Trophoblast cell (in vitro differentiated cells and primary cell): ENCODE results near the gene WDR5.

Experiments used
- DNase-seq, 2 donors: peaks; one replicate each; pipeline ENCODE4 v3.0.0-alpha.2; 2016
- H2AFZ ChIP-seq: 2 replicates; pipeline ENCODE4 v1.6.1; 2013; ENCODE audit warnings: low read length, moderate library complexity, mild to moderate bottlenecking; ENCODE audit not compliant: insufficient read depth, poor library complexity
- H2AK5ac ChIP-seq: 2 replicates; pipeline ENCODE4 v1.6.1; 2013; ENCODE audit warnings: mild to moderate bottlenecking, low read length
- H2BK120ac ChIP-seq: 2 replicates; pipeline ENCODE4 v1.6.1; 2013; ENCODE audit warnings: low read length, mild to moderate bottlenecking, moderate library complexity; ENCODE audit not compliant: insufficient read depth, poor library complexity
- H2BK12ac ChIP-seq: 2 replicates; pipeline ENCODE4 v1.6.1; 2013; ENCODE audit warnings: mild to moderate bottlenecking, low read length, moderate library complexity
- H2BK5ac ChIP-seq: 2 replicates; pipeline ENCODE4 v1.6.1; 2013; ENCODE audit warnings: low read length, low read depth, moderate library complexity, mild to moderate bottlenecking; ENCODE audit not compliant: poor library complexity
- H3K14ac ChIP-seq: 2 replicates; pipeline ENCODE4 v1.6.1; 2013; ENCODE audit warnings: mild to moderate bottlenecking, low read length
- H3K18ac ChIP-seq: 2 replicates; pipeline ENCODE4 v1.6.1; 2013; ENCODE audit warnings: mild to moderate bottlenecking, low read length
- H3K23ac ChIP-seq: 2 replicates; pipeline ENCODE4 v1.6.1; 2013; ENCODE audit warnings: low read length
- H3K27ac ChIP-seq: 2 replicates; pipeline ENCODE4 v1.5.1; 2013; ENCODE audit warnings: low read depth, mild to moderate bottlenecking, inconsistent platforms, low read length, moderate library complexity
- H3K27me3 ChIP-seq: 2 replicates; pipeline ENCODE4 v1.6.1; 2013; ENCODE audit warnings: inconsistent platforms, mild to moderate bottlenecking, low read length, moderate library complexity; ENCODE audit not compliant: insufficient read depth
- H3K36me3 ChIP-seq, 2 experiments: 1 replicate in 1 of 2; 2 replicates in 1 of 2; pipeline ENCODE4 v1.6.1; 2013; ENCODE audit warnings: low read length in 2 of 2, mild to moderate bottlenecking in 2 of 2, moderate library complexity in 1 of 2; ENCODE audit not compliant: insufficient read depth in 2 of 2, control insufficient read depth in 1 of 2
- H3K4ac ChIP-seq: 2 replicates; pipeline ENCODE4 v1.6.1; 2013; ENCODE audit warnings: low read depth, mild to moderate bottlenecking, low read length, moderate library complexity
- H3K4me1 ChIP-seq, 2 experiments: 1 replicate in 1 of 2; 2 replicates in 1 of 2; pipeline ENCODE4 v1.6.1; 2013; ENCODE audit warnings: low read length in 2 of 2, mild to moderate bottlenecking in 2 of 2, moderate library complexity in 1 of 2; ENCODE audit not compliant: insufficient read depth in 2 of 2, control insufficient read depth in 1 of 2
- H3K4me2 ChIP-seq: 2 replicates; pipeline ENCODE4 v1.6.1; 2013; ENCODE audit warnings: inconsistent platforms, mild to moderate bottlenecking, low read length, moderate library complexity
- H3K4me3 ChIP-seq: 2 replicates; pipeline ENCODE4 v1.5.1; 2013; ENCODE audit warnings: mild to moderate bottlenecking, low read depth, low read length, inconsistent platforms
- H3K79me1 ChIP-seq: one replicate; pipeline ENCODE4 v1.6.1; 2013; ENCODE audit warnings: low read length
- H3K79me2 ChIP-seq: 2 replicates; pipeline ENCODE4 v1.6.1; 2013; ENCODE audit warnings: low read length, mild to moderate bottlenecking; ENCODE audit not compliant: control insufficient read depth, insufficient read depth, poor library complexity
- H3K9ac ChIP-seq: 2 replicates; pipeline ENCODE4 v1.6.1; 2013; ENCODE audit warnings: mild to moderate bottlenecking, low read length
- H3K9me3 ChIP-seq: 2 replicates; pipeline ENCODE4 v1.6.1; 2013; ENCODE audit warnings: low read depth, mild to moderate bottlenecking, control low read depth, inconsistent platforms, low read length; ENCODE audit not compliant: insufficient read depth
- H4K12ac ChIP-seq: 2 replicates; pipeline ENCODE4 v1.6.1; 2013; ENCODE audit warnings: low read depth, mild to moderate bottlenecking, low read length, moderate library complexity
- H4K8ac ChIP-seq: 2 replicates; pipeline ENCODE4 v1.6.1; 2013; ENCODE audit warnings: low read depth, mild to moderate bottlenecking, low read length, moderate library complexity
- H4K91ac ChIP-seq: one replicate; pipeline ENCODE4 v1.6.1; 2013; ENCODE audit warnings: low read depth, mild to moderate bottlenecking, low read length, moderate library complexity
- WGBS: extraction: QIAGEN DNeasy Blood & Tissue Kit; methylation state at CpG from one replicate; pipeline ENCODE4 v1.1.7; 2013; ENCODE audit warnings: missing lambda C conversion rate; ENCODE audit not compliant: insufficient read length, insufficient coverage; ENCODE audit errors: extremely low coverage; 5-methylcytosine and 5-hydroxymethylcytosine counted together

Gene WDR5

DNA sequence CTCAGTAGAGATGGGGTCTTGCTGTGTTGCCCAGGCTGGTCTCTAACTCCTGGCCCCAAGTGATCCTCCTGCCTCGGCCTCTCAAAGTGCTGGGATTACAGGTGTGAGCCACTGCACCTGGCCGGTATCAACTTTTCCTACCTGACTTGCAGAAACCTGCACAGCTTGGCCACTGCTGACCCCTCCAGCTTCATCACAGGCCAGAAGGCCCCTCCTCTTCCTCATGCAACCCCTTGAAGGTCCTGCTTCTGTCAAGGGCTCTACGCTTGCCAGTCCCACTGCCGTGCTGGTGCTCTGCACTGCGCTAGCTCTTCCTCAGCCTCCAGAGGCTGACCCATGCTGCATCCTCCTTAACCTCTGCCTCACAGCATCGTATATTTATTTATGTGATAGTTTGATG is 61.0 kb downstream of the WDR5 start:
- Histone ChIP-seq H3K4me2 (no peak overlapping the region), H2AFZ (no peak overlapping the region), H3K9me3 (no peaks in the 10 kb centered on the region), H3K9ac (no peak overlapping the region), H3K36me3 (no peaks in the 10 kb centered on the region), H3K79me2 (no peaks in the 10 kb centered on the region), H4K91ac (no peak overlapping the region), H3K27ac (no peak overlapping the region), H3K14ac (no peak overlapping the region), H4K8ac (no peak overlapping the region), H4K12ac (no peak overlapping the region), H3K18ac (no peak overlapping the region), H2BK120ac (no peak overlapping the region), H3K4ac (no peak overlapping the region), H3K23ac (no peak overlapping the region), H2BK12ac (no peak overlapping the region), H2BK5ac (no peak overlapping the region), H3K4me3 (no peak overlapping the region), H3K79me1 (no peaks in the 10 kb centered on the region), H2AK5ac (no peak overlapping the region), H3K27me3 (no peaks in the 10 kb centered on the region), H3K4me1 (no peaks in the 10 kb centered on the region)
- no peak for DNase-seq
- WGBS = no CpG with 5 or more reads among the region's 6 CpGs

DNA sequence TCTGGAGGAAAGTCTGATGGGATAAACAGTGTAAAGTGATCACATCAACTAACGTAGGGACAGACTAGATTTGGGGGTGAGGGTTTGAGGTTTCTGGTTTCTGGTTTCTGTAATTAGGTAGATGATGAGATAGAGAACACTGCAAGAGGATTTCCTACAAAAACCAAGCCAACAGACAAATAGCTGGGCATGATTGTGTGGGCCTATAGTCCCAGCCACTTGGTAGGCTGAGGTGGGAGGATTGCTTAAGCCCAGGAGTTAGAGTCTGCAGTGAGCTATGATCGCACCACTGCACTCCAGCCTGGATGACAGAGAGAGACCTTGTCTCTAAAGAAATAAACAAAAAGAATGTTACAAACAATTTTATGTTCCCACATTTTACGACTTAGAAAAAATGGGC is 62.9 kb downstream of the WDR5 start:
- no peaks in the 10 kb centered on the region for H3K79me2 ChIP-seq
- WGBS = no CpG with 5 or more reads among the region's 3 CpGs
- H3K4me1 ChIP-seq = no peaks in the 10 kb centered on the region
- no peaks in the 10 kb centered on the region for H3K79me1 ChIP-seq
- H2AFZ ChIP-seq = no peak overlapping the region
- no peak for DNase-seq
- H3K14ac ChIP-seq = no peak overlapping the region
- H2BK5ac ChIP-seq = no peak overlapping the region
- no peak overlapping the region for H2BK120ac ChIP-seq
- H3K23ac ChIP-seq = no peak overlapping the region
- no peak overlapping the region for H4K91ac ChIP-seq
- H3K9me3 ChIP-seq = peaks cover under 1% of the 10 kb centered on the region
- H3K27ac ChIP-seq = no peak overlapping the region
- H3K9ac ChIP-seq = no peak overlapping the region
- no peaks in the 10 kb centered on the region for H3K27me3 ChIP-seq
- H4K12ac ChIP-seq = no peak overlapping the region
- no peaks in the 10 kb centered on the region for H3K36me3 ChIP-seq
- no peak overlapping the region for H2AK5ac ChIP-seq
- no peak overlapping the region for H3K4ac ChIP-seq
- no peak overlapping the region for H3K4me2 ChIP-seq
- H3K4me3 ChIP-seq = no peak overlapping the region
- no peak overlapping the region for H2BK12ac ChIP-seq
- no peak overlapping the region for H4K8ac ChIP-seq
- no peak overlapping the region for H3K18ac ChIP-seq

DNA sequence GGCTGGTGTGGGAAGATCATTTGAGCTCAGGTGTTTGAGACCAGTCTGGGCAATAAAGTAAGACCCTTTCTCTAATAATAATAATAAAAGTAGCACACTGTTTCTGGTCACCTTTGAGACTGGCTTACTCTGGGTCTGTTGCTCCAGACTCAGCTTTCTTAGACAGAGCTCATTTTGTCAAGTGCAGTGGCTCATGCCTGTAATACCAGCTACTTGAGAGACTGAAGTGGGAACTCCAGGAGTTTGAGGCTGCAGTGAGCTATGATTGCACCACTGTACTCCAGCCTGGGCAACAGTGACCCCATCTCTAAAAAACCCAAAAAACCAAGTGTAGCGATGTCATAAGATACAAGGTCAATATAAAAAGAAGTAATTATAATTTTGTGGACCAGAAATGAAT is 64.8 kb downstream of the WDR5 start:
- no peak overlapping the region for H3K9ac ChIP-seq
- no peaks in the 10 kb centered on the region for H3K27me3 ChIP-seq
- no peak overlapping the region for H3K4me3 ChIP-seq
- H2BK12ac ChIP-seq = no peak overlapping the region
- peaks cover 3% of the 10 kb centered on the region for H3K9me3 ChIP-seq
- no peak overlapping the region for H4K12ac ChIP-seq
- H3K14ac ChIP-seq = no peak overlapping the region
- H2BK120ac ChIP-seq = no peak overlapping the region
- no peaks in the 10 kb centered on the region for H3K79me1 ChIP-seq
- H3K79me2 ChIP-seq = no peaks in the 10 kb centered on the region
- H4K91ac ChIP-seq = no peak overlapping the region
- no peak overlapping the region for H2AK5ac ChIP-seq
- DNase-seq = no peak
- H3K4ac ChIP-seq = no peak overlapping the region
- no peak overlapping the region for H2AFZ ChIP-seq
- no peak overlapping the region for H3K27ac ChIP-seq
- no peak overlapping the region for H2BK5ac ChIP-seq
- H3K4me2 ChIP-seq = no peak overlapping the region
- no peak overlapping the region for H3K18ac ChIP-seq
- no peak overlapping the region for H4K8ac ChIP-seq
- WGBS = no CpG with 5 or more reads among the region's 1 CpG
- H3K36me3 ChIP-seq = no peaks in the 10 kb centered on the region
- peaks cover 0 to 3% of the 10 kb centered on the region in 2 experiments for H3K4me1 ChIP-seq
- no peak overlapping the region for H3K23ac ChIP-seq

DNA sequence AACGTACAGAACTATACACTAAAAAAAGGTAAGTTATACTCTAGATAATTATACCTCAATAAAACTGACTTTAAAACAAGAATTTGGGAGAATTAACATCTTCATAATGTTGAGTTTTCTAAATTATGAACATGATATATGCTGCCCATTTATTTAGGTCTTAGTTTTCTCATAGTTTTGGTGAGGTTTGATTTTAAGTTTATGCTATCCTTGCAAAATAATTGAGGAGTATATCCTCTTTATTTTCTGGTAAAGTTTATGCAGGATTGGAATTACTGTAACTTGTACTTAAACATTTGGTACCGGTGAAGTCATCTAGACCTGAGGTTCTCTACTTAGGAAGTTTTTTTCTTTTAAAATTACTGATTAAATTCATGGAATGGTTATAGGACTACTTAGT is 67.3 kb downstream of the WDR5 start:
- Histone ChIP-seq H3K27ac (no peak overlapping the region), H3K4me3 (no peak overlapping the region), H3K9ac (no peak overlapping the region), H2BK12ac (no peak overlapping the region), H2BK120ac (no peak overlapping the region), H3K14ac (no peak overlapping the region), H4K12ac (no peak overlapping the region), H3K79me2 (no peaks in the 10 kb centered on the region), H3K27me3 (no peaks in the 10 kb centered on the region), H3K79me1 (no peaks in the 10 kb centered on the region), H4K91ac (no peak overlapping the region), H3K4me2 (no peak overlapping the region), H3K36me3 (no peaks in the 10 kb centered on the region), H4K8ac (no peak overlapping the region), H3K4ac (no peak overlapping the region), H2AK5ac (no peak overlapping the region), H2BK5ac (no peak overlapping the region), H2AFZ (no peak overlapping the region), H3K9me3 (peaks cover 3% of the 10 kb centered on the region), H3K18ac (no peak overlapping the region), H3K4me1 (peaks cover 0 to 3% of the 10 kb centered on the region in 2 experiments), H3K23ac (no peak overlapping the region)
- no peak for DNase-seq
- no CpG with 5 or more reads among the region's 2 CpGs for WGBS
